Neural progenitor cell (in vitro differentiated cells): ENCODE measurements around the gene UTP11.

Source experiments
- EZH2phosphoT487 ChIP-seq: fragments of 200-600 bp; sonication (generic); IDR thresholded peaks from 2 replicates; pipeline ENCODE4 v1.6.1; 2017; ENCODE audit warnings: antibody characterized with exemption
- TF ChIP-seq, protein P1 (sequence below): fragments of 200-600 bp; sonication (generic); IDR thresholded peaks from 2 replicates; pipeline ENCODE4 v1.5.1; 2017; ENCODE audit warnings: antibody characterized with exemption, mild to moderate bottlenecking

DNA sequence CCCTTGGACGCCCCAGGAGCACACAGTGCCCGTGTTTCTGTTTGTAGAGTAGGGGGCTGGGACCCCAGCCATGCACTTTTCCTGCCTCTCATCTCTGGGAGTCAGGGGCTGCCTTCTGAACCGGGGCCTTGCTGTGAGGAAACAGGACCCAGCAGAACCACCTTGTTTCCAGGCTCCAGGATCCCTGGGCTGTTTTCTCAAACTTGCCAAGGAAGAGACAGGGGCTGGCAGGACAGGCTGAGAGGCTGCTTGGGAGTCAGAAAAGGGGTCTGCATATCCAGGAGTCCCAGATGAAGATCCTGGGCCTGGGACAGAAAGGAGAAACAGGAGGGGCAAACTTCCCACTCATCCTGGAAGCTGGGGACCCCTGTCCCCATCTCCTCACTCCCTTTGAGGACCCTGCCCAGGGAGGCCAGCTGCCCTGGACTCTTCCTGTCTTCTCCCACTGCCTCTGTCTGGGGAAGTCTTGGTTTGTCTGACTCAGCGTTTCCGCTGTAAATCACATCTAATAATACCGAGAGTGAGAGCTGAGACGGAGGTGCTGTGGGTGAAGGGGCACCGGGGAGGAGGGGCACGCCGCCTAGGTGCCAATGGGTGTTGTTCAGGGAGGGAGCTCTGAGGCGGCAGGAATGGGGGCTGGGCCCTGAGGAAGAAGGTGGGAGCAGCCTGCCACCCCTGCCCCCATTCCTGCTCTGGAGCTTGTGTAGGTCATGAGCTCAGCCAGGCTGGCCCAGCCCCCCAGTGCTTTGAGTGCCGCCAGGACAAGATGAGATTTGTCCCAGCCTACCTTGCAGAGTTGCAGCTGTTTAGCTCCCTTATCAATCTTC, 17.4 kb downstream of the UTP11 start:
- TF ChIP-seq, protein P1, sequence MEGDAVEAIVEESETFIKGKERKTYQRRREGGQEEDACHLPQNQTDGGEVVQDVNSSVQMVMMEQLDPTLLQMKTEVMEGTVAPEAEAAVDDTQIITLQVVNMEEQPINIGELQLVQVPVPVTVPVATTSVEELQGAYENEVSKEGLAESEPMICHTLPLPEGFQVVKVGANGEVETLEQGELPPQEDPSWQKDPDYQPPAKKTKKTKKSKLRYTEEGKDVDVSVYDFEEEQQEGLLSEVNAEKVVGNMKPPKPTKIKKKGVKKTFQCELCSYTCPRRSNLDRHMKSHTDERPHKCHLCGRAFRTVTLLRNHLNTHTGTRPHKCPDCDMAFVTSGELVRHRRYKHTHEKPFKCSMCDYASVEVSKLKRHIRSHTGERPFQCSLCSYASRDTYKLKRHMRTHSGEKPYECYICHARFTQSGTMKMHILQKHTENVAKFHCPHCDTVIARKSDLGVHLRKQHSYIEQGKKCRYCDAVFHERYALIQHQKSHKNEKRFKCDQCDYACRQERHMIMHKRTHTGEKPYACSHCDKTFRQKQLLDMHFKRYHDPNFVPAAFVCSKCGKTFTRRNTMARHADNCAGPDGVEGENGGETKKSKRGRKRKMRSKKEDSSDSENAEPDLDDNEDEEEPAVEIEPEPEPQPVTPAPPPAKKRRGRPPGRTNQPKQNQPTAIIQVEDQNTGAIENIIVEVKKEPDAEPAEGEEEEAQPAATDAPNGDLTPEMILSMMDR, result no peak
- TF ChIP-seq EZH2phosphoT487, result no peak
